ENCODE measurements around the gene PMEL.
A peak's percentile ranks its signal among the peaks of the same experiment; 100 is the strongest.

Gene PMEL

GRCh38 chr12:55933799-55934742 is 31.8 kb downstream of the PMEL start:
- H3K4me3 ChIP-seq (replicated peaks in 1 of 2; ENCODE audit: low read depth in 2 of 2, low read length in 2 of 2): no peak overlapping the region
- TF ChIP-seq CTCF (IDR thresholded peaks at IDR 0.05; ENCODE audit: low read depth, low read length): no peak
- DNase-seq (ENCODE audit: low read depth in 2 of 2): peak; percentile 66 to 72

DNA sequence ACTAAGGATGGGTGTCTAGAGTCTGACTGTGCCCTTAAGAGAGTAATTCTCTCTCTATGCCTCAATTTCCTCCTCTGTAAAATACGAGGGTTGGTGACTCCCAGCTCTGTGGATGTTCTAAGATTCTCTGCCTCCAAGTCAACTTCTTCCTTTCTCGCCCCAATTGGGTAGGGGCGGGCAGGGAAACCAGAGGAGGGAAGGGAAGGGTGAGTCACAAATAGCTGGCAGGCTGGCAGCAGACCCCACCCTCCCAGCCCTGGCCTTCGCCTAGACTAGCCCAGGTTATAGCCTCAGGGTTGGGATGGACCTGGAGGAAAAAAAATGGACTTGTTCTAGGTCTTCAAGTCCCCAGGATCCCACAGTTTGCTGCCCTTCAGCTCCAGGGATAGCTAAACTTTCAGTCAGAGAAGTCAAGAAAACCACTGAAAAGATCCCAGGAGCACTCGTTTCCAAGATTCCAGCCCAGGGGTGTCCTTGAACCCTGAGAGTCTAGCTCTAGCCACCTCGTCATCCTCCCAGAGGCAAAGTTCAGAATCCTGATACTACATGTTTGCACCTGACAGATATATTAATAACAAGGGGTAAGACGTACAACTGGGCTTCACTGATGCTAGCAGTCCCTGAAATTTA is 32.6 kb downstream of the PMEL start:
- no peak overlapping the region for H3K4me3 ChIP-seq (replicated peaks in 1 of 2; ENCODE audit: low read depth in 2 of 2, low read length in 2 of 2)
- peak; percentile 29 to 30 for DNase-seq (ENCODE audit: low read depth in 2 of 2)
- no peak for TF ChIP-seq CTCF (IDR thresholded peaks at IDR 0.05; ENCODE audit: low read depth, low read length)

GRCh38 chr12:55932551-55932910 is 33.3 kb downstream of the PMEL start:
- DNase-seq (ENCODE audit: low read depth in 2 of 2): peak; percentile 41 to 63
- peak overlapping the region; percentile 78 to 83 for H3K4me3 ChIP-seq (replicated peaks in 1 of 2; ENCODE audit: low read depth in 2 of 2, low read length in 2 of 2)
- no peak for TF ChIP-seq CTCF (IDR thresholded peaks at IDR 0.05; ENCODE audit: low read depth, low read length)

- TF ChIP-seq CTCF (IDR thresholded peaks at IDR 0.05; ENCODE audit: low read depth, low read length): no peak
- DNase-seq (ENCODE audit: low read depth in 2 of 2): peak; percentile 31 to 60
- peak overlapping the region; percentile 78 to 83 for H3K4me3 ChIP-seq (replicated peaks in 1 of 2; ENCODE audit: low read depth in 2 of 2, low read length in 2 of 2)
These were observed 33.9 kb downstream of the PMEL start for GRCh38 chr12:55931780-55932550.

GRCh38 chr12:55931317-55931779 is 34.5 kb downstream of the PMEL start:
- no peak for DNase-seq (ENCODE audit: low read depth in 2 of 2)
- no peak for TF ChIP-seq CTCF (IDR thresholded peaks at IDR 0.05; ENCODE audit: low read depth, low read length)
- H3K4me3 ChIP-seq (replicated peaks in 1 of 2; ENCODE audit: low read depth in 2 of 2, low read length in 2 of 2): peak overlapping the region; percentile 51 to 78

GRCh38 chr12:55930771-55931316 is 35.0 kb downstream of the PMEL start, which contains the start of gene DGKA:
DGKA (plus strand) TSS chr12:55931162; CDS start chr12:55936504, 5,342 bp downstream.
- peak; percentile 85 to 87 for DNase-seq (ENCODE audit: low read depth in 2 of 2)
- TF ChIP-seq CTCF (IDR thresholded peaks at IDR 0.05; ENCODE audit: low read depth, low read length): peak; percentile 63
- peak within 1 kb of the TSS; percentile 78 to 83 for H3K4me3 ChIP-seq (replicated peaks in 1 of 2; ENCODE audit: low read depth in 2 of 2, low read length in 2 of 2)

Measured in cardiac fibroblast (primary cell).